ENCODE results near the gene CCDC188.

The CCDC188 gene

DNA sequence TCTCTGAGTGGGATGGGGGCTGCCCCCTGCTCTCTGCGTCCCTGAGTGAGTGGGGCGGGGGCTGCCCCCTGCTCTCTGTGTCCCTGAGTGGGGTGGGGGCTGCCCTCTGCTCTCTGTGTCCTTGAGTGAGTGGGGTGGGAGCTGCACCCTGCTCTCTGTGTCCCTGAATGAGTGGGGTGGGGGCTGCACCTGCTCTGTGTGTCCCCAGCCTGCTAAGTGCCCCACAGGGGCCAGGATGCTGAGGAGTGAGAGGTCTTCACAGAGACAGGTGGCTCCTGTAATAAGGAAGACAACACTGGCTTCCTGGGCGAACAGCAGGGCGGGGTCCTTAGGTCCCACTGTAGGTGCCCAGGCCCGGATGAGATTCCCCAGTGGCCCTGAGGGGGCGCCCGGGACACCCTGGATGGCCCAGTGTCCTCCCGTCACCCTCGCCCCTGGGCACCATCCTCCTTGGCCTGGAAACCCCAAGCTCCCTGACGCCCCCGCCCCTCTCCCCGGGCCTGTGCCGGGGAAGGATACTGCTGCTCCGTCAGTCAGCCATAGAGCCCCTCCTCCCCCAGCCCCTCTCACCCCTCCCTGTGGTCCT lies 3.8 kb upstream of the CCDC188 start:
- DNase-seq (ENCODE audit: low read depth): no peak
- TF ChIP-seq, protein P1, sequence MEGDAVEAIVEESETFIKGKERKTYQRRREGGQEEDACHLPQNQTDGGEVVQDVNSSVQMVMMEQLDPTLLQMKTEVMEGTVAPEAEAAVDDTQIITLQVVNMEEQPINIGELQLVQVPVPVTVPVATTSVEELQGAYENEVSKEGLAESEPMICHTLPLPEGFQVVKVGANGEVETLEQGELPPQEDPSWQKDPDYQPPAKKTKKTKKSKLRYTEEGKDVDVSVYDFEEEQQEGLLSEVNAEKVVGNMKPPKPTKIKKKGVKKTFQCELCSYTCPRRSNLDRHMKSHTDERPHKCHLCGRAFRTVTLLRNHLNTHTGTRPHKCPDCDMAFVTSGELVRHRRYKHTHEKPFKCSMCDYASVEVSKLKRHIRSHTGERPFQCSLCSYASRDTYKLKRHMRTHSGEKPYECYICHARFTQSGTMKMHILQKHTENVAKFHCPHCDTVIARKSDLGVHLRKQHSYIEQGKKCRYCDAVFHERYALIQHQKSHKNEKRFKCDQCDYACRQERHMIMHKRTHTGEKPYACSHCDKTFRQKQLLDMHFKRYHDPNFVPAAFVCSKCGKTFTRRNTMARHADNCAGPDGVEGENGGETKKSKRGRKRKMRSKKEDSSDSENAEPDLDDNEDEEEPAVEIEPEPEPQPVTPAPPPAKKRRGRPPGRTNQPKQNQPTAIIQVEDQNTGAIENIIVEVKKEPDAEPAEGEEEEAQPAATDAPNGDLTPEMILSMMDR (IDR thresholded peaks at IDR 0.05; ENCODE audit: insufficient read depth, low read depth, low read length, missing control alignments): no peak

DNA sequence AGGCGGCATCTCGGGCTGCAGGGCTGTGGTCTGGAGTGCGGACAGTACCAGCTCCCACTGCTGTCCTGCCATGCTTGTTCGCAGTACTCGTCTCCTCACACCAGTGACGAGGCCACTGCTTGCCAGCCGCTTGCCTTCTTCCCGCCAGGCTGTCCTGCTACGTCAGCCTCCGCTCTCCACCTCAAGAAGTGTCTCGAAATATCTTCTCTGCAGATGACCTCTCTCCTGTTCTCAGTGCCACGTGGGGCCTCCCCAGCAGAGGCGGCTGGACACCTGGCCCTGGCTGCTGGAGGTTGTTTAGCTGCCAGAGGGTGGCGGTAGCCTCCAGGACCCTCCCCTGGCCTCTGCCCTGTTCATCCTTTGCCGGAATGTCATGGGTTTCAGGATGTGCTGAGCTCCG lies 3.1 kb upstream of the CCDC188 start:
- DNase-seq (ENCODE audit: low read depth): no peak
- TF ChIP-seq, protein P1 (IDR thresholded peaks at IDR 0.05; ENCODE audit: insufficient read depth, low read depth, low read length, missing control alignments): no peak
- H3K4me3 ChIP-seq (ENCODE audit: low read length): no peak overlapping the region

More for the DNA sequence above, 3.8 kb upstream of the CCDC188 start:
- H3K4me3 ChIP-seq (ENCODE audit: low read length): no peak overlapping the region

DNA sequence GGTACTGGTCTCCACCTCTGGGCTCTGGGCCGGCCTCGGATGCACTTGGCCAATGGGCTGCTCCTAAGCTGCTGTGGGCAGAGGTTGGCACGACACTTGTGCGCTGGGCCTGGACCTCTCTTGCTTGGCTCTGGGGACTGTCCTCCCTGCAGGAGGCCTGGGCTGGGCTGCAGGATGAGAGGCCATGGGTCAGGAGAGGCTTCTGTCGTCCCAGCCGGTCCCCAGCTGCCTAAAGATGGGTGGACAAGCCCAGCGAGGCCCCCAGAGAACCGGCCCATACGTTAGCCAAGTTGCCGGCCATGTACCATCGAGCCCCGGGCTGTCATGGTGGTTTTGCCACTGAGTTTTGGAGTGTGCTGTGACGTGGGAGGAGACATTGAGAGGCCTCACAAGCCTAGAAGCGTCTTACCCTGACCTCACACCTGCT lies 1.6 kb upstream of the CCDC188 start:
- DNase-seq (ENCODE audit: low read depth): no peak
- TF ChIP-seq, protein P1 (IDR thresholded peaks at IDR 0.05; ENCODE audit: insufficient read depth, low read depth, low read length, missing control alignments): no peak
- H3K4me3 ChIP-seq (ENCODE audit: low read length): no peak overlapping the region

DNA sequence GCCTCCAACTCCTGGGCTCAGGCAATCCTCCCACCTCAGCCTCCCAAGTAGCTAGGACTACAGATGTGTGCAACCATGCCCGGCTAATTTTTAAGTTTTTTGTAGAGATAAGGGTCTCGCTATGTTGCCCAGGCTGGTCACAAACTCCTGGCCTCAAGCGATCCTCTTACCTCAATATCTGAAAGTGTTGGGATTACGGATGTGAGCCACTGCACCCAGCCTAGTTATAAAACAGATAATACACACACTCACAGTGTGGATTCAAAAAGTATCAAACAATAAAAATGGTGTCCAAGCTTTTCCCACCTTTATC lies 377 bp upstream of the CCDC188 start:
- TF ChIP-seq, protein P1 (IDR thresholded peaks at IDR 0.05; ENCODE audit: insufficient read depth, low read depth, low read length, missing control alignments): no peak
- H3K4me3 ChIP-seq (ENCODE audit: low read length): no peak overlapping the region
- DNase-seq (ENCODE audit: low read depth): no peak

DNA sequence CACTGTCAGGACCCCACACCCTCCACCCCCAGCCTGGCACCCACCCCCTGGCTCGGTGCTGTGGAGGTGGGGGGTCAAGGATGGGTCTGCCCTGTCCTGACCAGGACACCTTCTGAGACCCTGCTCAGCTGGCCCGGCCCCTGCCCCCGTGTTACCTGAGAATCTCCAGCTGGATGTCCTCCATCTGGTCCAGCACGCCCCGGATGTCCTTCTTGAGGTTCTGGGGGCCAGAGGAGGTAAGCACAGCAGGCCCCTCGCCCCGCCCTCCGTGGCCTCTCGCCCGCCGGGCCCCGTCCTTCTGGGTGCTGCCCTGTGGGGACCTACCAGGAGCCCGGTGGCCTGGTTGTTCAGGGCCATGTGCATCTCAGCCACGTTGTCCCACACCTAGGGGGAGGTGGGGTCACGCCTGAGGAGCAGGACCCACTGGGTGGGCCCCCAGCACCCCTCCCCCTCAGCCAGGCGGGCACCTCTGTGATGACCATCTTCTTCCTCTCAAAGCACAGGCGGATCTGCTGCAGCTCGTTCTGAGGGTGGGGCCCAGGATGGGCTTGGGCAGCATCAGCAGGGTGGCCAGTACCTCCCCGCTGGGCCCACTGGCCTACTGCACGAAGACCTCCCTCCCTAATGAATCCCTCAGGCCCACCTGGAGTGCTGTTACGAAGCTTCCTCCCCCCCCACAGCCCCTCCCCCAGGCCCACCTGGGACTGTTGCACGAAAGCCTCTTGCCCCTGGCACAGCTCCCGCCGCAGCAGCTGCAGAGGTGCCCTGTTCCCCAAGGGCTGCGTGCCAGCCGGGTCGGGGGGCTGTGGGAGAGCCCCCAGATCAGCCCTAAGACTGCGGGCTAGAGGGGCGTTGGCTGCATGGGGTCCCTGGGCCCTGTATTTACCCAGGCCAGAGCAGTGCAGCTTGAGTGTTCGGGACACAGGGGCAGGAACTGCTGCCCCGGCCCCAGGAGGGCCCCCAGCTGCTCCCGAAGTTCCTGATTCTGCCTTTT lies 1.3 kb downstream of the CCDC188 start:
- DNase-seq (ENCODE audit: low read depth): no peak
- H3K4me3 ChIP-seq (ENCODE audit: low read length): no peak overlapping the region
- TF ChIP-seq, protein P1 (IDR thresholded peaks at IDR 0.05; ENCODE audit: insufficient read depth, low read depth, low read length, missing control alignments): no peak

DNA sequence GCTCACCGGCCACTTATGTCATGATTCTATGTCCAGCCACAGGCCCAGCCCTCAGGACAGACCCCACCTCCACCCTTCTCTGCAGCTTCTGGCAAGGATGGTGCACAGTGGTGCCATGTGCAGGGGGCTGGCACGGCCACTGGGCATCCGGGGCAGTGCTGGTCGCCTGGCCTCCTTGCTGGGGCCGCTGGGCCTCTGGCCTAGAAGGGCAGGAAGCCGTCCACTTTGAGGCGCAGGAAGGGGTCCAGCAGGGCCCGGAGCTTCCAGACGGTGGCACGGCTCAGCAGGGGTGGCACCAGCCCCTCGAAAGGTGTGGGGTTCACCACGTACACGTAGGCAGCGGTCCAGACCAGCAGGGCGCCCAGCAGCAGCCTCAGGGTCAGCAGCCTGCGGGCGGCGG lies 2.4 kb downstream of the CCDC188 start:
- DNase-seq (ENCODE audit: low read depth): no peak
- TF ChIP-seq, protein P1 (IDR thresholded peaks at IDR 0.05; ENCODE audit: insufficient read depth, low read depth, low read length, missing control alignments): no peak
- no peak overlapping the region for H3K4me3 ChIP-seq (ENCODE audit: low read length)
